ENCODE results near the gene TRMT44. TPM values are rescaled to one million over a fixed set of nuclear protein-coding genes. Genes with fewer than 3 reads are reported as not detected.

The TRMT44 gene, protein sequence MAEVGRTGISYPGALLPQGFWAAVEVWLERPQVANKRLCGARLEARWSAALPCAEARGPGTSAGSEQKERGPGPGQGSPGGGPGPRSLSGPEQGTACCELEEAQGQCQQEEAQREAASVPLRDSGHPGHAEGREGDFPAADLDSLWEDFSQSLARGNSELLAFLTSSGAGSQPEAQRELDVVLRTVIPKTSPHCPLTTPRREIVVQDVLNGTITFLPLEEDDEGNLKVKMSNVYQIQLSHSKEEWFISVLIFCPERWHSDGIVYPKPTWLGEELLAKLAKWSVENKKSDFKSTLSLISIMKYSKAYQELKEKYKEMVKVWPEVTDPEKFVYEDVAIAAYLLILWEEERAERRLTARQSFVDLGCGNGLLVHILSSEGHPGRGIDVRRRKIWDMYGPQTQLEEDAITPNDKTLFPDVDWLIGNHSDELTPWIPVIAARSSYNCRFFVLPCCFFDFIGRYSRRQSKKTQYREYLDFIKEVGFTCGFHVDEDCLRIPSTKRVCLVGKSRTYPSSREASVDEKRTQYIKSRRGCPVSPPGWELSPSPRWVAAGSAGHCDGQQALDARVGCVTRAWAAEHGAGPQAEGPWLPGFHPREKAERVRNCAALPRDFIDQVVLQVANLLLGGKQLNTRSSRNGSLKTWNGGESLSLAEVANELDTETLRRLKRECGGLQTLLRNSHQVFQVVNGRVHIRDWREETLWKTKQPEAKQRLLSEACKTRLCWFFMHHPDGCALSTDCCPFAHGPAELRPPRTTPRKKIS
- total RNA-seq = 9.0 and 17.9 TPM in 2 replicates

DNA sequence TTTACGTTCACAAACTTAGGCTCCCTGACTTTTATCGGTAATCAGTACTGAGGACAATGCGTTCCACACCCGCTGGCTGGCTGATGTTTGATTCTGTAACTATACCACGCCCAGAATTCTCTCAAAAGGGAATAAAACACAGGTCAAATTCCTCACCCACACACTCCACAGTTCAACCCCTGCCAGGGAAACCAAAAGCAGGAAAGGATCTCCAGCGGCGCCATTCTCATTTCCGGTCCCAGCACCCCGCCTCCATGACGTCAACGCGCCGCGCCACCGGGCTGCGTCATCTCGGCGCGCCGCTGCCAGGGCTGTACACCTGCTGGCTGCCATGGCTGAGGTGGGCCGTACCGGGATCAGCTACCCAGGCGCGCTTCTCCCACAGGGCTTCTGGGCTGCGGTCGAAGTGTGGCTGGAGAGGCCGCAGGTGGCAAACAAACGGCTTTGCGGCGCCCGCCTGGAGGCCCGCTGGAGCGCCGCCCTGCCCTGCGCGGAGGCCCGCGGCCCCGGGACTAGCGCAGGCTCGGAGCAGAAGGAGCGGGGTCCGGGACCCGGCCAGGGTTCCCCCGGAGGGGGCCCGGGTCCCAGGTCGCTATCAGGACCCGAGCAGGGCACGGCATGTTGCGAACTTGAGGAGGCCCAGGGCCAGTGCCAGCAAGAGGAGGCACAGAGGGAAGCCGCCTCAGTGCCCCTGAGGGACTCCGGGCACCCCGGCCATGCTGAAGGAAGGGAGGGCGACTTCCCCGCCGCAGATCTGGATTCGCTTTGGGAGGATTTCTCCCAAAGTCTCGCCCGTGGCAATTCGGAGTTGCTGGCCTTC is at the start of gene TRMT44, which contains the start of gene ACOX3:
Gene TRMT44 (plus strand): TSS at position 286 of the 820 bp plus-strand sequence. CDS start 46 bp downstream, at position 332.
Gene ACOX3 (minus strand): TSS at position 232 of the 820 bp plus-strand sequence. CDS start 24,202 bp downstream, outside the sequence.

Other genes starting within 250 kb of the TRMT44 start
- gene SH3TC1, start 241.5 kb upstream of the TRMT44 start, total RNA-seq = 83.9 and 89.1 TPM in 2 replicates
- 2.3 and 6.3 TPM in 2 replicates for gene HTRA3, start 171.0 kb upstream of the TRMT44 start, total RNA-seq
- gene ACOX3, start 54 bp upstream of the TRMT44 start, total RNA-seq = 23.1 and 25.0 TPM in 2 replicates
- not detected in 2 replicates for gene GPR78, start 139.6 kb downstream of the TRMT44 start, total RNA-seq
- gene CPZ, start 152.0 kb downstream of the TRMT44 start, total RNA-seq = not detected in 2 replicates